Esophagus muscularis mucosa (tissue), 4 donors: ENCODE results near the gene INSYN2B.

Experiments used
- CTCF ChIP-seq, 3 experiments: fragments of 200-600 bp in 2 of 3; fragments of 450-650 bp in 1 of 3; sonication (generic) in 2 of 3; IDR thresholded peaks; one replicate each; pipeline ENCODE4 v1.5.1; 2017 to 2019; ENCODE audit warnings: antibody characterized with exemption in 3 of 3, mild to moderate bottlenecking in 2 of 3, moderate library complexity in 1 of 3
- EP300 ChIP-seq: sonication (generic); formaldehyde crosslinking; IDR thresholded peaks from one replicate; pipeline ENCODE4 v1.6.1; 2017; ENCODE audit warnings: antibody characterized with exemption
- POLR2A ChIP-seq: fragments of 450-650 bp; IDR thresholded peaks from one replicate; pipeline ENCODE4 v1.6.1; 2017; ENCODE audit warnings: antibody characterized with exemption, moderate library complexity, mild to moderate bottlenecking, low read depth
- POLR2AphosphoS5 ChIP-seq, 2 donors: sonication (generic); formaldehyde crosslinking; IDR thresholded peaks; one replicate each; pipeline ENCODE4 v1.6.1; 2017; ENCODE audit warnings: antibody characterized with exemption in 2 of 2

GRCh38 chr5:169946743-169947295 is 33.5 kb downstream of the INSYN2B start:
- TF ChIP-seq CTCF (IDR thresholded peaks at IDR 0.05), result no peak
- no peak for TF ChIP-seq POLR2A
- no peak for TF ChIP-seq POLR2AphosphoS5 (IDR thresholded peaks at IDR 0.05)
- no peak for TF ChIP-seq EP300
